KMS-11 (cell line): ENCODE data around the gene BRF1.

Experiments
- H2AFZ ChIP-seq: fragments of 200-600 bp; sonication (generic); 2 replicates; pipeline ENCODE4 v1.6.1; 2016; ENCODE audit warnings: antibody characterized with exemption, mixed run types, low read depth
- H3K27ac ChIP-seq: fragments of 200-600 bp; sonication (generic); 2 replicates; pipeline ENCODE4 v1.6.1; 2016; ENCODE audit warnings: mild to moderate bottlenecking, mixed run types
- H3K27me3 ChIP-seq: fragments of 200-600 bp; sonication (generic); 2 replicates; pipeline ENCODE4 v1.6.1; 2017; ENCODE audit warnings: mild to moderate bottlenecking, low read depth, mixed run types, moderate library complexity; ENCODE audit not compliant: insufficient read depth
- H3K36me3 ChIP-seq: fragments of 200-600 bp; sonication (generic); 2 replicates; pipeline ENCODE4 v1.6.1; 2017; ENCODE audit warnings: mild to moderate bottlenecking, mixed run types; ENCODE audit not compliant: insufficient read depth
- H3K4me1 ChIP-seq: fragments of 200-600 bp; sonication (generic); 2 replicates; pipeline ENCODE4 v1.6.1; 2016; ENCODE audit warnings: mild to moderate bottlenecking, low read depth, mixed run types; ENCODE audit not compliant: poor library complexity, severe bottlenecking
- H3K4me2 ChIP-seq: fragments of 200-600 bp; sonication (generic); 2 replicates; pipeline ENCODE4 v1.7.0; 2016; ENCODE audit warnings: mild to moderate bottlenecking, mixed run types
- H3K4me3 ChIP-seq: fragments of 200-600 bp; sonication (generic); IDR thresholded peaks from 2 replicates; pipeline ENCODE4 v1.6.1; 2017; ENCODE audit warnings: low read depth, low read length, mixed read lengths; ENCODE audit not compliant: insufficient read depth
- H3K79me2 ChIP-seq: fragments of 200-600 bp; sonication (generic); 2 replicates; pipeline ENCODE4 v1.6.1; 2016; ENCODE audit warnings: low read depth, mixed run types; ENCODE audit not compliant: insufficient read depth
- H3K9ac ChIP-seq: fragments of 200-600 bp; sonication (generic); 2 replicates; pipeline ENCODE4 v1.6.1; 2016; ENCODE audit warnings: mild to moderate bottlenecking, mixed run types
- H4K20me1 ChIP-seq: fragments of 200-600 bp; sonication (generic); 2 replicates; pipeline ENCODE4 v1.6.1; 2016; ENCODE audit warnings: mild to moderate bottlenecking, mixed run types; ENCODE audit not compliant: insufficient read depth
- CTCF ChIP-seq: fragments of 200-600 bp; sonication (generic); conservative IDR thresholded peaks from 2 replicates; pipeline ENCODE4 v1.6.1; 2017; ENCODE audit warnings: low read depth, mild to moderate bottlenecking, antibody characterized with exemption, low read length, moderate library complexity, mixed read lengths

Gene BRF1

GRCh38 chr14:105317546-105317945 is 16.7 kb upstream of the BRF1 start:
- H3K4me1 ChIP-seq, result peaks cover 20% of the 10 kb centered on the region
- H3K79me2 ChIP-seq, result no peaks in the 10 kb centered on the region; the same call in 1 of the 2 replicates
- TF ChIP-seq CTCF, result no peak
- no peaks in the 10 kb centered on the region for H4K20me1 ChIP-seq
- no peak overlapping the region for H3K27ac ChIP-seq
- H3K4me3 ChIP-seq, result no peak overlapping the region
- no peaks in the 10 kb centered on the region for H3K27me3 ChIP-seq
- H3K4me2 ChIP-seq, result no peak overlapping the region
- no peaks in the 10 kb centered on the region for H3K36me3 ChIP-seq
- H2AFZ ChIP-seq, result no peak overlapping the region
- H3K9ac ChIP-seq, result no peak overlapping the region

DNA sequence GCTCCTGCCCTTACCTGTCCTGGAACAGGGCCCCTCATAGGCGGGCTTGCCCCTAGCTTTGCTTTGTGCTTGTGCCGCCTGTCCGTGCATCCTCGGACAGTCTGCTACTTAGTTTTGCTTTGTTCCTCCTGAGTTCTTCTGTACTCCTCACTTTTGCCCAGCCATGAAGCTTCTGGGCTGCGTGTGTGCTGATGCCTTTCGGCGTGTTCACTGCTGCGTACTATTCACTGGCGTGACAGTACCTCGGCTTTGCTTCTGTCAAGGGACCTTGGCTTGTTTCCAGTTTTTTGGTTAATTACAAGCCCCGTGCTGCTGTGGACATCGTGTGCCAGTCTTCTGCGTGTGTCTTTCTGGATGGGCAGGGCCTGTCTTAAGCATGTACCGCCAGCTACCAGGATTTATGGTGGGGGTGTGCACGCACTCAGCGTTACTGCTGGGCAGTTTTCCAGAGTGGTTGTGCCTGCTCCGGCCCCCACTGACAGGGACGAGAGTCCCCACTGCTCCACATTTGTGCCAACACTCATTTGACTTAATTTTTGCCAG is 16.2 kb upstream of the BRF1 start:
- H3K4me3 ChIP-seq, result no peak overlapping the region
- no peak for TF ChIP-seq CTCF
- peaks cover 20% of the 10 kb centered on the region for H3K4me1 ChIP-seq
- H4K20me1 ChIP-seq, result no peaks in the 10 kb centered on the region
- no peaks in the 10 kb centered on the region; the same call in 1 of the 2 replicates for H3K79me2 ChIP-seq
- H3K9ac ChIP-seq, result no peak overlapping the region
- H3K36me3 ChIP-seq, result no peaks in the 10 kb centered on the region
- no peak overlapping the region for H2AFZ ChIP-seq
- H3K27me3 ChIP-seq, result no peaks in the 10 kb centered on the region
- H3K27ac ChIP-seq, result no peak overlapping the region
- no peak overlapping the region for H3K4me2 ChIP-seq

- Histone ChIP-seq H3K9ac (no peak overlapping the region), H3K27ac (no peak overlapping the region), H4K20me1 (no peaks in the 10 kb centered on the region), H3K36me3 (no peaks in the 10 kb centered on the region), H3K27me3 (no peaks in the 10 kb centered on the region), H3K4me2 (no peak overlapping the region), H2AFZ (no peak overlapping the region), H3K79me2 (no peaks in the 10 kb centered on the region; the same call in 1 of the 2 replicates), H3K4me3 (no peak overlapping the region), H3K4me1 (peaks cover 20% of the 10 kb centered on the region)
- TF ChIP-seq CTCF, result no peak
Measured at GRCh38 chr14:105316577-105316941, 15.8 kb upstream of the BRF1 start.

- Histone ChIP-seq H3K27me3 (no peaks in the 10 kb centered on the region), H3K4me1 (peaks cover 20% of the 10 kb centered on the region), H3K4me3 (no peak overlapping the region), H2AFZ (no peak overlapping the region), H3K79me2 (no peaks in the 10 kb centered on the region; the same call in 1 of the 2 replicates), H3K27ac (no peak overlapping the region), H3K9ac (no peak overlapping the region), H3K36me3 (no peaks in the 10 kb centered on the region), H4K20me1 (no peaks in the 10 kb centered on the region), H3K4me2 (peak overlapping the region; percentile 64)
- TF ChIP-seq CTCF, result no peak
Measured at GRCh38 chr14:105315941-105316576, 15.3 kb upstream of the BRF1 start.
